ENCODE results near the gene EYS. TPM values are rescaled to one million over a fixed set of nuclear protein-coding genes. Genes with fewer than 3 reads are reported as not detected.
"Not testable (repeated sequence)": the region's sequence is repeated elsewhere in the genome, so short reads cannot be mapped to it uniquely, and the experiment has no call there.

EYS gene
- total RNA-seq, 1 experiment from 2014 or later = 0.98 TPM

- no peak for DNase-seq (ENCODE audit: low read depth)
Observed at GRCh38 chr6:64249115-64249514, 1457.9 kb downstream of the EYS start.

- no peak for DNase-seq (ENCODE audit: low read depth)
Observed at GRCh38 chr6:64243618-64244017, 1463.4 kb downstream of the EYS start.

- not testable (repeated sequence) for DNase-seq (ENCODE audit: low read depth)
Observed at GRCh38 chr6:64238908-64239307, 1468.1 kb downstream of the EYS start.

GRCh38 chr6:64238071-64238470, 1469.0 kb downstream of the EYS start:
- no peak for DNase-seq (ENCODE audit: low read depth)

GRCh38 chr6:64233746-64234145, 1473.3 kb downstream of the EYS start:
- DNase-seq (ENCODE audit: low read depth) = no peak

GRCh38 chr6:64231928-64232327, 1475.1 kb downstream of the EYS start:
- no peak for DNase-seq (ENCODE audit: low read depth)

- DNase-seq (ENCODE audit: low read depth) = no peak
Observed at GRCh38 chr6:64230530-64230929, 1476.5 kb downstream of the EYS start.

GRCh38 chr6:64227863-64228262, 1479.2 kb downstream of the EYS start:
- DNase-seq (ENCODE audit: low read depth) = no peak

GRCh38 chr6:64225503-64225902, 1481.5 kb downstream of the EYS start:
- DNase-seq (ENCODE audit: low read depth) = no peak

GRCh38 chr6:64224819-64225218, 1482.2 kb downstream of the EYS start:
- DNase-seq (ENCODE audit: low read depth) = no peak

- DNase-seq (ENCODE audit: low read depth) = no peak
Observed at GRCh38 chr6:64221776-64222175, 1485.2 kb downstream of the EYS start.

GRCh38 chr6:64220801-64221200, 1486.2 kb downstream of the EYS start:
- no peak for DNase-seq (ENCODE audit: low read depth)

GRCh38 chr6:64217721-64218620, 1489.1 kb downstream of the EYS start:
- no peak for DNase-seq (ENCODE audit: low read depth)

GRCh38 chr6:64214373-64214772, 1492.7 kb downstream of the EYS start:
- no peak for DNase-seq (ENCODE audit: low read depth)

GRCh38 chr6:64213697-64214096, 1493.3 kb downstream of the EYS start:
- DNase-seq (ENCODE audit: low read depth) = no peak

GRCh38 chr6:64197246-64197645, 1509.8 kb downstream of the EYS start:
- no peak for DNase-seq (ENCODE audit: low read depth)

- DNase-seq (ENCODE audit: low read depth) = no peak
Observed at GRCh38 chr6:64186592-64186991, 1520.4 kb downstream of the EYS start.

- DNase-seq (ENCODE audit: low read depth) = no peak
Observed at GRCh38 chr6:64185621-64186020, 1521.4 kb downstream of the EYS start.

GRCh38 chr6:64175296-64175695, 1531.7 kb downstream of the EYS start:
- no peak for DNase-seq (ENCODE audit: low read depth)

- DNase-seq (ENCODE audit: low read depth) = no peak
Observed at GRCh38 chr6:64170316-64170715, 1536.7 kb downstream of the EYS start.

GRCh38 chr6:64160486-64160885, 1546.5 kb downstream of the EYS start:
- DNase-seq (ENCODE audit: low read depth) = no peak

GRCh38 chr6:64155063-64155462, 1552.0 kb downstream of the EYS start:
- DNase-seq (ENCODE audit: low read depth) = no peak

GRCh38 chr6:64146876-64147275, 1560.2 kb downstream of the EYS start:
- DNase-seq (ENCODE audit: low read depth) = no peak

GRCh38 chr6:64146094-64146493, 1560.9 kb downstream of the EYS start:
- DNase-seq (ENCODE audit: low read depth) = no peak
